UCSD-AML1 (cell line): ENCODE measurements around the gene POTEB.
"Not testable (repeated sequence)": the region's sequence is repeated elsewhere in the genome, so short reads cannot be mapped to it uniquely, and the experiment has no call there.

Experiments
- DNase-seq: peaks from one replicate; lab custom pipeline; 2025; ENCODE audit not compliant: unreplicated experiment; lab: John Stamatoyannopoulos, UW

The POTEB gene

DNA sequence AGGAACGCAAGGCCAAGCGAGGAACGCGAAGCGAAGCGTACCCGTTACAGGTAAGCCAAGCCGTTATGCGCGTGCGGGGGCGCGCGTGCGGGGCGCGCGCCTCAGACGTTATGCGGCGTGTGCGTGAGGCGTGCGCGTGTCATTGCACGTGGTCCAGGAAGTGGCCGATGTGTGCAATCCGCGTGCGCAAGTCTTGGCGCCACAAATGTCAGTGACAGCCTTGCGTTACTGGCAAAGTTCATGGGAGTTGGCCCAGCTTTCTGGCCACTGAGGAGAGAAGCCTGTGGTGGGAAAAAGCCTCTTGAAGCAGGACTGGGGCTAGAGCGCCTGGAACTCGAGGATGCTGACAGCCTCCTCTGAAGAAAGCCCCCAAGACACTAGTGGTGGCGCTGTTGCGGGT, at the start of gene POTEB:
Gene POTEB, minus strand, starts transcription at position 101 of the 400 bp plus-strand sequence. CDS start 489 bp downstream, outside the sequence.
- DNase-seq, result not testable (repeated sequence)

DNA sequence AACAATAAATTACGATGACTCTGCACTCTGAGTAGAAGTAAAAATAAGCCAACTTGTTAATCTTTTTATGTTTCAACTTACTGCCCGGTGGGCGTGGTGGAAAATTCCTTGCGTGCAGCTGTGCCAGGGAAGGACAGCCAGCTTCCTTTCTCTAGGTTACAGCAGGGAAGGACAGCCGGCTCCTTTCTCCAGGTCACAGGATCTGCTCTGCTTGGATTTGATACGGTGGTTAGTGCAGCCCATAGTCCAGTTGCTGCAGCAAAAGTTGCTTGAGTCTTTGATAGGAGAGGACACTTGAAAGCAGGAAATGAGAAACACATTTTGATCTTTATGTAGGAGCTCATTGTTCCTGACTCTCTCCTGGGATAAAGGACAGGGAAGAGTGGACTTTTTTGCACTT, 13.4 kb upstream of the POTEB start:
- DNase-seq, result not testable (repeated sequence)

GRCh38 chr15:21889542-21889941, 12.0 kb upstream of the POTEB start:
- not testable (repeated sequence) for DNase-seq

DNA sequence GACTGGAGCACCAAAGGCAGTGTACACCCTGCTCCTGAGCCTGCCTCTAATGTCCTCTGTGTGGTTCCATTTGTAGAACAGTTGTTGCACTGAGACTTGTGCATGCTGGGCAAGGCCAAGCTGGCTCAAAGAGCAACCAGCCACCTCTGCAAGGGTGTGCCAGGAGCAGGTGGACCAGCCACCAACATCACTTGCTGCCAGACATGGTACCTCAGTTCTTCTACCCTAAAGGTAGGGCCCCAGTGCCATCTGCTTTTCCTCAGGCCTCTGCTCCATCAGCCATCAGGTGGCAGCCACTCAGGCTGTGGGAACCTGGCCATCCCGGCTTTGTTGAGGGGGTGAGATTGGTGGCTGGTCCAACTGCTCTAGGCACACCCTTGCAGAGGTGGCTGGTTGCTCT, 38.7 kb downstream of the POTEB start:
- not testable (repeated sequence) for DNase-seq
